ENCODE measurements around the gene CLRN3.

- TF ChIP-seq FOXK2 (conservative IDR thresholded peaks at IDR 0.05 in 1 of 2, IDR thresholded peaks at IDR 0.05 in 1 of 2; ENCODE audit: low read depth in 2 of 2) (no peak), PTTG1 (tag; IDR thresholded peaks at IDR 0.05; ENCODE audit: low read depth) (no peak), HOMEZ (CRISPR knock-in tag; IDR thresholded peaks at IDR 0.05) (no peak), MCM7 (IDR thresholded peaks at IDR 0.05) (no peak), ZEB2 (IDR thresholded peaks at IDR 0.05) (no peak)
Measured at GRCh38 chr10:127830414-127830813, 62.3 kb downstream of the CLRN3 start.
